ENCODE results near the gene ABCA5.
A peak's percentile ranks its signal among the peaks of the same experiment; 100 is the strongest.
"Not testable (repeated sequence)": the region's sequence is repeated elsewhere in the genome, so short reads cannot be mapped to it uniquely, and the experiment has no call there.

ABCA5 gene

GRCh38 chr17:69325518-69326376, 1.2 kb downstream of the ABCA5 start:
- no peak for DNase-seq (ENCODE audit: low spot score)

GRCh38 chr17:69323806-69324205, 3.1 kb downstream of the ABCA5 start:
- DNase-seq (ENCODE audit: low spot score) = no peak

GRCh38 chr17:69320908-69321238, 6.1 kb downstream of the ABCA5 start:
- DNase-seq (ENCODE audit: low spot score) = no peak

- peak; percentile 20 for DNase-seq (ENCODE audit: low spot score)
Measured at GRCh38 chr17:69320210-69320907, 6.6 kb downstream of the ABCA5 start.

GRCh38 chr17:69317625-69318024, 9.3 kb downstream of the ABCA5 start:
- DNase-seq (ENCODE audit: low spot score) = no peak

- peak; percentile 8 for DNase-seq (ENCODE audit: low spot score)
Measured at GRCh38 chr17:69314246-69315065, 12.5 kb downstream of the ABCA5 start.

GRCh38 chr17:69305177-69305576, 21.8 kb downstream of the ABCA5 start:
- no peak for DNase-seq (ENCODE audit: low spot score)

GRCh38 chr17:69302682-69303081, 24.3 kb downstream of the ABCA5 start:
- DNase-seq (ENCODE audit: low spot score) = no peak

GRCh38 chr17:69300222-69300621, 26.7 kb downstream of the ABCA5 start:
- no peak for DNase-seq (ENCODE audit: low spot score)

GRCh38 chr17:69298120-69298722, 28.7 kb downstream of the ABCA5 start:
- DNase-seq (ENCODE audit: low spot score) = not testable (repeated sequence)

- no peak for DNase-seq (ENCODE audit: low spot score)
Measured at GRCh38 chr17:69287168-69287567, 39.8 kb downstream of the ABCA5 start.

- no peak for DNase-seq (ENCODE audit: low spot score)
Measured at GRCh38 chr17:69286257-69286656, 40.7 kb downstream of the ABCA5 start.

GRCh38 chr17:69284646-69285045, 42.3 kb downstream of the ABCA5 start:
- DNase-seq (ENCODE audit: low spot score) = no peak

GRCh38 chr17:69282002-69282401, 44.9 kb downstream of the ABCA5 start:
- DNase-seq (ENCODE audit: low spot score) = no peak

- not testable (repeated sequence) for DNase-seq (ENCODE audit: low spot score)
Measured at GRCh38 chr17:69276279-69276678, 50.7 kb downstream of the ABCA5 start.

- DNase-seq (ENCODE audit: low spot score) = no peak
Measured at GRCh38 chr17:69275751-69276150, 51.2 kb downstream of the ABCA5 start.

GRCh38 chr17:69271023-69271422, 55.9 kb downstream of the ABCA5 start:
- DNase-seq (ENCODE audit: low spot score) = no peak

- no peak for DNase-seq (ENCODE audit: low spot score)
Measured at GRCh38 chr17:69269131-69269998, 57.6 kb downstream of the ABCA5 start.

GRCh38 chr17:69268543-69269014, 58.4 kb downstream of the ABCA5 start:
- no peak for DNase-seq (ENCODE audit: low spot score)

- no peak for DNase-seq (ENCODE audit: low spot score)
Measured at GRCh38 chr17:69267219-69267618, 59.7 kb downstream of the ABCA5 start.

- no peak for DNase-seq (ENCODE audit: low spot score)
Measured at GRCh38 chr17:69265873-69266272, 61.1 kb downstream of the ABCA5 start.
